ENCODE results near the gene TP53AIP1. TPM values are rescaled to one million over a fixed set of nuclear protein-coding genes. Genes with fewer than 3 reads are reported as not detected.

Gene TP53AIP1, protein sequence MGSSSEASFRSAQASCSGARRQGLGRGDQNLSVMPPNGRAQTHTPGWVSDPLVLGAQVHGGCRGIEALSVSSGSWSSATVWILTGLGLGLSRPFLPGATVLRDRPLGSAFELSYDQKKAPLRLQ
- not detected in 2 replicates for total RNA-seq (2013; cell fraction: nucleolus; rRNA removed)
- total RNA-seq (2014; rRNA removed) (not detected in 2 replicates), total RNA-seq (2014; rRNA removed; fragmentation: Illumina TruSeq; extraction: Trizol) (not detected in 2 replicates), total RNA-seq (2021) (not detected in 2 replicates), polyA plus RNA-seq (2011; rRNA removed) (0.01 TPM in 1 of 2 replicates, not detected in the other), polyA plus RNA-seq (2014; fragmentation: Illumina TruSeq; extraction: Trizol) (not detected in 2 replicates), polyA plus RNA-seq (2014; fragmentation: Nextera tagmentation; extraction: Ambion mirVana) (not detected), polyA plus RNA-seq (2014; rRNA removed) (not detected in 2 replicates), polyA plus RNA-seq (2016; fragmentation: Nextera tagmentation; extraction: Ambion mirVana) (not detected), polyA minus RNA-seq (2011; rRNA and poly(A)+ RNA removed) (not detected in 2 replicates), Bru-seq, nascent RNA (percentile 23 among the genes with signal in this experiment), BruChase-seq, experiment 1, labeled RNA remaining after a 6-hour chase (percentile 39 among the genes with signal in this experiment), BruChase-seq, experiment 2, labeled RNA remaining after a 2-hour chase (percentile 38 among the genes with signal in this experiment)
- polyA plus RNA-seq (2011; ENCODE audit: low read depth): not detected
- 0.01 TPM in 1 of 2 replicates, not detected in the other for polyA plus RNA-seq (2011; cell fraction: cytosol; rRNA removed)
- 0.03 TPM in 1 of 2 replicates, not detected in the other for polyA plus RNA-seq (2011; cell fraction: nucleus; rRNA removed)
- not detected in 2 replicates for polyA plus RNA-seq (2012)
- polyA minus RNA-seq (2011; cell fraction: cytosol; rRNA and poly(A)+ RNA removed): not detected in 2 replicates
- not detected in 2 replicates for polyA minus RNA-seq (2011; cell fraction: nucleus; rRNA and poly(A)+ RNA removed)
- long read RNA-seq, experiment 1: 0 reads
- long read RNA-seq, experiment 2: 0 reads

DNA sequence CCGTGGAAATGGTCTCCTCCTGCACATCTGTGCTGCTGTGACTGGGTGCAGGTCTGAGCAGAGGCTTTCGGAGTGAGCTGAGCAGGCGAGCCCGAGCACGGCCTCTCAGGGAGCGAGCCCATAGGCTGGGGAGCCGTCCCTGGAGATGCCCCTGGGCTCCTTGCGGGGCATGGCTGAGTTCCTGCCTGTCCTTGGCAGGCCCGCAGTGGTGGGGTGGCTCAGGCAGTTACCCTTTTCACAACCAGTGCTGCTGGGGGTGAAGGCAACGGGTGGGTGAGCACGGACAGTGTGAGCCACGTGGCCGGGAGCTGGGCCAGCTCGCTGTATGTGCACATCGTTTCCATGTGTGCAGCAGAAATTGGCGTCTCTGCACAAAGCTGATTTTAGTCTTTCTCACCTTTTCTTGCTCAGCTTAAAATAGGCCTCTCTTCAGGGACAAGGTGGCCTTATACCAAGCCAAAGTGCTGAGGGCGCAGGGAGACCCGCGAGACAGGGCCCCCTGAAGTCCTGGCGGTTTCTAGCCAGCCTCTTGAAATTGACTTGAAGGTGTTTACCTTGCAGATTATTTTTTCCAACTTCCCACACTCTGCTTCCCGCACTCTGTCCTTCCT is at the start of gene TP53AIP1:
TP53AIP1 (minus strand) TSS at position 55 of the 611 bp plus-strand sequence. CDS start 5,053 bp downstream, outside the sequence.
- no TSS peak for BruUV-seq (replicated peaks)
- in situ Hi-C loops (cut with MboI) (no loop called here), intact Hi-C loops (cut with micrococcal nuclease; ENCODE audit: unreplicated experiment) (no loop called here)
- H3K4me3 ChIP-seq: no peak within 1 kb of the TSS
- H3K27ac ChIP-seq (ENCODE audit: control insufficient read depth, insufficient read depth): no peak within 1 kb of the TSS
- ATAC-seq (no peak), FAIRE-seq (no peak), DNase-seq (ENCODE audit: low read depth, low spot score) (no peak)
- no peaks in the 10 kb centered on the region for H3K4me1 ChIP-seq (ENCODE audit: control insufficient read depth, insufficient read depth, low read length)
- H3K79me2 ChIP-seq (ENCODE audit: control insufficient read depth, insufficient read depth, low read length): no peaks in the 10 kb centered on the region
- no peak within 1 kb of the TSS for H3K9ac ChIP-seq (ENCODE audit: control insufficient read depth, insufficient read depth, low read length)
- no peaks in the 10 kb centered on the region for H3K36me3 ChIP-seq (ENCODE audit: control insufficient read depth in 2 of 2, insufficient read depth in 2 of 2, low read length in 1 of 2)
- WGBS (ENCODE audit: insufficient coverage, insufficient replicate concordance, low lambda C conversion rate, missing lambda C conversion rate): 43% methylated on average over 21 of the region's 21 CpGs
- CTCF ChIA-PET: interaction anchor here (1.4 to 2.0 kb wide), 3 partner anchors 13 to 58 kb away, joined by 3 to 7 read pairs (median 4); no protein-coding TSS in a partner anchor
- no peak within 1 kb of the TSS for H3K4me2 ChIP-seq (ENCODE audit: control insufficient read depth, insufficient read depth)
- RAD21 ChIA-PET (ENCODE audit: unreplicated experiment): no interaction called here
- H3K27me3 ChIP-seq (replicated peaks in 1 of 2; ENCODE audit: control insufficient read depth in 2 of 2, insufficient read depth in 2 of 2, low read length in 1 of 2): peaks cover 0 to 7% of the 10 kb centered on the region in 2 experiments; a peak in 2 of 4 replicates
- H4K20me1 ChIP-seq (ENCODE audit: control insufficient read depth, insufficient read depth): no peaks in the 10 kb centered on the region; the same call in 1 of the 2 replicates
- H3K9me3 ChIP-seq (replicated peaks; ENCODE audit: control insufficient read depth, insufficient read depth, low read length): no peaks in the 10 kb centered on the region
- POLR2A ChIA-PET: no interaction called here
- H2AFZ ChIP-seq (ENCODE audit: control insufficient read depth, low read depth, low read length): no peak within 1 kb of the TSS
- SMC1A ChIA-PET (ENCODE audit: uncharacterized antibody, unreplicated experiment): no interaction called here
- TF ChIP-seq ZZZ3 (IDR thresholded peaks at IDR 0.05; ENCODE audit: control insufficient read depth, insufficient read length, low read depth) (no peak), SIN3A (IDR thresholded peaks at IDR 0.05; ENCODE audit: low read depth, low read length) (no peak), SMAD5 (IDR thresholded peaks at IDR 0.05; ENCODE audit: low read depth) (no peak), NFYA (IDR thresholded peaks at IDR 0.05; ENCODE audit: borderline replicate concordance, low read depth, low read length) (no peak), RCOR1 (conservative IDR thresholded peaks at IDR 0.05; ENCODE audit: low read depth, low read length) (no peak), NR2C2 (IDR thresholded peaks at IDR 0.05; ENCODE audit: borderline replicate concordance, control insufficient read depth, insufficient read length, low read depth) (no peak), CHD4 (IDR thresholded peaks at IDR 0.05) (no peak)
- TF ChIP-seq, protein P1, sequence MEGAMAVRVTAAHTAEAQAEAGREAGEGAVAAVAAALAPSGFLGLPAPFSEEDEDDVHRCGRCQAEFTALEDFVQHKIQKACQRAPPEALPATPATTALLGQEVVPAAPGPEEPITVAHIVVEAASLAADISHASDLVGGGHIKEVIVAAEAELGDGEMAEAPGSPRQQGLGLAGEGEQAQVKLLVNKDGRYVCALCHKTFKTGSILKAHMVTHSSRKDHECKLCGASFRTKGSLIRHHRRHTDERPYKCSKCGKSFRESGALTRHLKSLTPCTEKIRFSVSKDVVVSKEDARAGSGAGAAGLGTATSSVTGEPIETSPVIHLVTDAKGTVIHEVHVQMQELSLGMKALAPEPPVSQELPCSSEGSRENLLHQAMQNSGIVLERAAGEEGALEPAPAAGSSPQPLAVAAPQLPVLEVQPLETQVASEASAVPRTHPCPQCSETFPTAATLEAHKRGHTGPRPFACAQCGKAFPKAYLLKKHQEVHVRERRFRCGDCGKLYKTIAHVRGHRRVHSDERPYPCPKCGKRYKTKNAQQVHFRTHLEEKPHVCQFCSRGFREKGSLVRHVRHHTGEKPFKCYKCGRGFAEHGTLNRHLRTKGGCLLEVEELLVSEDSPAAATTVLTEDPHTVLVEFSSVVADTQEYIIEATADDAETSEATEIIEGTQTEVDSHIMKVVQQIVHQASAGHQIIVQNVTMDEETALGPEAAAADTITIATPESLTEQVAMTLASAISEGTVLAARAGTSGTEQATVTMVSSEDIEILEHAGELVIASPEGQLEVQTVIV (IDR thresholded peaks at IDR 0.05; ENCODE audit: borderline replicate concordance, partially characterized antibody): no peak
- TF ChIP-seq, protein P2, sequence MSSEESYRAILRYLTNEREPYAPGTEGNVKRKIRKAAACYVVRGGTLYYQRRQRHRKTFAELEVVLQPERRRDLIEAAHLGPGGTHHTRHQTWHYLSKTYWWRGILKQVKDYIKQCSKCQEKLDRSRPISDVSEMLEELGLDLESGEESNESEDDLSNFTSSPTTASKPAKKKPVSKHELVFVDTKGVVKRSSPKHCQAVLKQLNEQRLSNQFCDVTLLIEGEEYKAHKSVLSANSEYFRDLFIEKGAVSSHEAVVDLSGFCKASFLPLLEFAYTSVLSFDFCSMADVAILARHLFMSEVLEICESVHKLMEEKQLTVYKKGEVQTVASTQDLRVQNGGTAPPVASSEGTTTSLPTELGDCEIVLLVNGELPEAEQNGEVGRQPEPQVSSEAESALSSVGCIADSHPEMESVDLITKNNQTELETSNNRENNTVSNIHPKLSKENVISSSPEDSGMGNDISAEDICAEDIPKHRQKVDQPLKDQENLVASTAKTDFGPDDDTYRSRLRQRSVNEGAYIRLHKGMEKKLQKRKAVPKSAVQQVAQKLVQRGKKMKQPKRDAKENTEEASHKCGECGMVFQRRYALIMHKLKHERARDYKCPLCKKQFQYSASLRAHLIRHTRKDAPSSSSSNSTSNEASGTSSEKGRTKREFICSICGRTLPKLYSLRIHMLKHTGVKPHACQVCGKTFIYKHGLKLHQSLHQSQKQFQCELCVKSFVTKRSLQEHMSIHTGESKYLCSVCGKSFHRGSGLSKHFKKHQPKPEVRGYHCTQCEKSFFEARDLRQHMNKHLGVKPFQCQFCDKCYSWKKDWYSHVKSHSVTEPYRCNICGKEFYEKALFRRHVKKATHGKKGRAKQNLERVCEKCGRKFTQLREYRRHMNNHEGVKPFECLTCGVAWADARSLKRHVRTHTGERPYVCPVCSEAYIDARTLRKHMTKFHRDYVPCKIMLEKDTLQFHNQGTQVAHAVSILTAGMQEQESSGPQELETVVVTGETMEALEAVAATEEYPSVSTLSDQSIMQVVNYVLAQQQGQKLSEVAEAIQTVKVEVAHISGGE (CRISPR knock-in tag; IDR thresholded peaks at IDR 0.05): no peak
- TF ChIP-seq, protein P3, sequence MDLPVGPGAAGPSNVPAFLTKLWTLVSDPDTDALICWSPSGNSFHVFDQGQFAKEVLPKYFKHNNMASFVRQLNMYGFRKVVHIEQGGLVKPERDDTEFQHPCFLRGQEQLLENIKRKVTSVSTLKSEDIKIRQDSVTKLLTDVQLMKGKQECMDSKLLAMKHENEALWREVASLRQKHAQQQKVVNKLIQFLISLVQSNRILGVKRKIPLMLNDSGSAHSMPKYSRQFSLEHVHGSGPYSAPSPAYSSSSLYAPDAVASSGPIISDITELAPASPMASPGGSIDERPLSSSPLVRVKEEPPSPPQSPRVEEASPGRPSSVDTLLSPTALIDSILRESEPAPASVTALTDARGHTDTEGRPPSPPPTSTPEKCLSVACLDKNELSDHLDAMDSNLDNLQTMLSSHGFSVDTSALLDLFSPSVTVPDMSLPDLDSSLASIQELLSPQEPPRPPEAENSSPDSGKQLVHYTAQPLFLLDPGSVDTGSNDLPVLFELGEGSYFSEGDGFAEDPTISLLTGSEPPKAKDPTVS (IDR thresholded peaks at IDR 0.05; ENCODE audit: low read depth, low read length): no peak

Data from GM12878 (cell line).